SK-N-MC (cell line): Measurements from ENCODE around the gene SERPINA9.

Source experiments
- DNase-seq: peaks from one replicate; pipeline ENCODE4 v3.0.0-alpha.2; 2011; ENCODE audit warnings: low read depth, low spot score
- H3K27ac ChIP-seq: fragments of 200-600 bp; sonication (generic); 2 replicates; pipeline ENCODE4 v1.5.1; 2016; ENCODE audit warnings: mixed run types
- H3K36me3 ChIP-seq: fragments of 200-600 bp; sonication (generic); 2 replicates; pipeline ENCODE4 v1.6.1; 2017; ENCODE audit warnings: antibody characterized with exemption, low read length, mixed read lengths; ENCODE audit not compliant: insufficient read depth
- H3K4me3 ChIP-seq: fragments of 200-600 bp; sonication (generic); 2 replicates; pipeline ENCODE4 v1.5.1; 2016
- H3K9ac ChIP-seq: fragments of 200-600 bp; sonication (generic); 2 replicates; pipeline ENCODE4 v1.8.0; 2017; ENCODE audit warnings: mixed run types, mixed read lengths; ENCODE audit not compliant: insufficient read length
- H3K9me3 ChIP-seq: fragments of 200-600 bp; sonication (generic); 2 replicates; pipeline ENCODE4 v1.6.1; 2017; ENCODE audit warnings: low read depth, mild to moderate bottlenecking, antibody characterized with exemption, low read length, moderate library complexity, mixed read lengths
- EZH2 ChIP-seq: fragments of 200-600 bp; sonication (generic); IDR thresholded peaks from one replicate; pipeline ENCODE4 v1.6.1; 2017; ENCODE audit warnings: antibody characterized with exemption
- FOXP2 ChIP-seq: optimal IDR thresholded peaks from 2 replicates; pipeline ENCODE3; 2011; ENCODE audit warnings: mild to moderate bottlenecking, moderate library complexity; ENCODE audit not compliant: insufficient read depth; ENCODE audit errors: extremely low read length, control extremely low read depth
- POLR2AphosphoS5 ChIP-seq: IDR thresholded peaks from 2 replicates; pipeline ENCODE4 v1.6.1; 2012; ENCODE audit warnings: mild to moderate bottlenecking, low read depth, low read length, borderline replicate concordance

Gene SERPINA9

DNA sequence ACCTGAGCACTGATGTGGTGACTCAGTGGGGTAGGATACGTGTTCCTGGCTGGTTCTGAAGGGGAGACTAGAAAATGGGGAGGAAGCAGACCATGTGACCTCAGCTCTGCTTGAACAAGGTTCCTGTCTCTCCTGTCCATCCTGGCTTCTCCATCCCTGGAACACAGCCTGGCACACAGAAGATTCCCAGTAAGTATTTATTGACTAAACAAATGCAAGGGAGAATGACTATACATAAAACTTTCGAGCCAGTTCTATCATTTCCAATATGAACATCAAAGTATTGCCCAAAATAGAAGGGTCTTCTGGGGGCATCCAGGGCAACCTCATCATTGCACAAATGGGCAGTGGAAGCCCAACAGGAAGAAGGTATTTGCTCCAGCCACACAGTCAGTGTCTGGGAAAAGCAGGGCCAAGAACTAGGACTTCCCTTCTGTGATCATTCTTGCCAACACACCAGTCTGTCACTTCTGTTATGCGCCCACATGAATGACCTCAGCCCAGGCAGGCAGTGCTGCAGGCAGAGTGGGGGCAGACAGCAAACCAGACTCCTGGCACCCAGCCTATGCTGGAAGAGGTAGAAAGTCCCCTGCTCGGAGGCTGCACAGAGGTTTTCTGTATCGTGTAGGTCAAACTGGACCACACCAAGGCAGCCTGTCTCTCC is 5.6 kb upstream of the SERPINA9 start:
- Histone ChIP-seq H3K4me3 (no peak overlapping the region), H3K9me3 (no peaks in the 10 kb centered on the region), H3K9ac (no peak overlapping the region), H3K36me3 (no peaks in the 10 kb centered on the region), H3K27ac (no peak overlapping the region)
- DNase-seq: no peak
- TF ChIP-seq FOXP2 (no peak), EZH2 (no peak), POLR2AphosphoS5 (no peak)

DNA sequence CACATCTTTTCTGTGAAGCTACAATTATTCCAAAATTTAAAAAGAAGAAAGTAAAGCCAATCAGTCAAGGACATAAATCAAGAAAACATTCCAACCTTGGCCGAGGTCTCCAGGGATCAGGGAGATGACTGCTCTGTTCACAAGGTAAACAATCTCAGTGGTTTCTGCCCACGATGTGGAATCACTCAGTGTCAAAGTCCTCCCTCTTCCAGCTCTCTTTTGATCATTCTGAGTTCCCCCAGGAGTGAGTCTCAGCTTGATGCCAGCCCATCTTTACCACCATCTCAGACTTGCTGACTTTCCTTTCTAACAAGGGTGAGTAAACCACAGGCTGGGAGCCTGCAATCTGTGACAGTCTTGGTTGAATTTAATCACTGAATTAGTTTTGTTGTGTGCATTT is 4.8 kb upstream of the SERPINA9 start:
- no peak for DNase-seq
- TF ChIP-seq FOXP2: no peak
- no peak for TF ChIP-seq EZH2
- TF ChIP-seq POLR2AphosphoS5: no peak
- Histone ChIP-seq H3K4me3 (no peak overlapping the region), H3K9me3 (no peaks in the 10 kb centered on the region), H3K9ac (no peak overlapping the region), H3K27ac (no peak overlapping the region), H3K36me3 (no peaks in the 10 kb centered on the region)

DNA sequence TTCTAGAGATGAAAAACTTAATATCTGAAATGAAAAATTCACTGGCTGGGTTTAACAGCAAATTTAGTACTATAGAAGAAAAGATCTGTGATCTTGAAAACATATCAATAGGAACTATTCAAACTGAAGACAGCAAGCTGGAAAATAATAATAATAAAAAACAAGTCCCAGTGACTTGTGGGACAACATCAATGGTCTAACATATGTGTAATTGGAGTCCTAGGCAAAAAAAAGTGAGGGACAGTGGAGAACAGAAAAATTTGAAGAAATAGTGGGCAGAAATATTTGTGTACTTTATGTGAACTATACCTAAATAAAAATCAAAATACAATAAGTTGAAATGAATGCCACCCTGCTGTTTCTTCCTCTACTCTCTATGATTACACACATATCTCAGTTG is 2.4 kb upstream of the SERPINA9 start:
- no peaks in the 10 kb centered on the region for H3K9me3 ChIP-seq
- no peak overlapping the region for H3K4me3 ChIP-seq
- no peak overlapping the region for H3K9ac ChIP-seq
- H3K36me3 ChIP-seq: no peaks in the 10 kb centered on the region
- DNase-seq: no peak
- no peak overlapping the region for H3K27ac ChIP-seq
- TF ChIP-seq FOXP2 (no peak), POLR2AphosphoS5 (no peak), EZH2 (no peak)

DNA sequence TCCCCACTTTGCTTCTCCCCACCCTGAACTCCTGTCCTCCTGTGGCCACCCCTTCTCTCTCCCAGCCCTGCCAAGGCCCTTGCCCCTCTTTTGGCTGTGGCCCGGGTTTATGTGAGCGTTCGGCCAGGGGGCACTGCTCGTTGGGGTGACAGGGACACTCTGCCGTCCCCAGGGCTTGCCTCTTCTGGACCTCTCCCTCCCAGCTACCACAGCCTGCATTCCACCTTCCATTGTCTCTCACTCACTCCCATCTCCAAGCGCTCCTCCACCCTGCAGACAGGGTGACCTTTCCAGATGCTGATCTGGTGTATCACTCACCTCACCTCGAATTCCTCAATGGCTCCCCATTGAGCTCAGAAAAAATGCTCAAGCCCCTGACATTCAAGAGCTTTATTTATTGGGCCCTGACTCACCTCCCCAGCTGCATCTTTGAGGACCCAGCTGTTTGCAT is 1.4 kb downstream of the SERPINA9 start:
- Histone ChIP-seq H3K27ac (no peak overlapping the region), H3K9ac (no peak overlapping the region), H3K9me3 (no peaks in the 10 kb centered on the region), H3K4me3 (no peak overlapping the region), H3K36me3 (no peaks in the 10 kb centered on the region)
- TF ChIP-seq FOXP2: no peak
- TF ChIP-seq EZH2: no peak
- no peak for TF ChIP-seq POLR2AphosphoS5
- no peak for DNase-seq

DNA sequence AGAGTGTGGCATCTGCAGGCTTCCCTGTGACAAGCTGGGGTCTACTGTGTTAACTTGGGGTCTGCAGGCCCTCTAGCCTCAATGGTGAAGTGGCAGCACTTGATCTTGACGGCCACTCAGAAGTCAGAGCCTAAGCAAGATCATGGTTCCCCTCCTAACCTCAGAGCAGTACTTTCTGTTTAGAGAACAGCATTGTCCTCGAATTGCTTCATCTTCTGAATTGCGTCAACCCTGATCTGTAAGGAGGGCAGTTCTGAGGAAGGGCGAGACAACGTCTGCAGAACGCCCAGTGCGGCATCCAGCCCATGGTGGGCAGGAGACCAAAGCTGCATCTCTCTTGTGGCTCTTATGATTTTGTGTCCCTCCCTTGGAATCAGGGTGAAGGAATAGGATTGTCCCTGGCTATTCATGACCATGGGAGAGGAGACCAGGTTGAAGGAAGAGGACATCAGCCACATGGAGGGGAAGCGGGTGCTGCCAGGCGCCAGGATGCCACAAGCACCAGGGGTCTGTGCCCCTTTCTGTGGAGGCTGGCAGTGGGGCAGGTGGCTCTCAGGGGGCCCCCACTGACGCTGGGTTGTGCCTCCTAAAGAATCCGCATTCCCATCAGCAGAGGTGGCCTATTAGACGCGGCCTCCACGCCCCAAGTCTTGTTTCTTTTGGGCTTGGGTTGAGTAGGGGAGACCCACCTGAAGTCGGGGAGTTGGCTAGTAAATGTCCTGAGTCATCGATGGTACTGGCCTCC is 2.2 kb downstream of the SERPINA9 start:
- no peak for DNase-seq
- Histone ChIP-seq H3K9ac (no peak overlapping the region), H3K4me3 (no peak overlapping the region), H3K27ac (no peak overlapping the region), H3K9me3 (no peaks in the 10 kb centered on the region), H3K36me3 (no peaks in the 10 kb centered on the region)
- TF ChIP-seq FOXP2 (no peak), POLR2AphosphoS5 (no peak), EZH2 (no peak)

DNA sequence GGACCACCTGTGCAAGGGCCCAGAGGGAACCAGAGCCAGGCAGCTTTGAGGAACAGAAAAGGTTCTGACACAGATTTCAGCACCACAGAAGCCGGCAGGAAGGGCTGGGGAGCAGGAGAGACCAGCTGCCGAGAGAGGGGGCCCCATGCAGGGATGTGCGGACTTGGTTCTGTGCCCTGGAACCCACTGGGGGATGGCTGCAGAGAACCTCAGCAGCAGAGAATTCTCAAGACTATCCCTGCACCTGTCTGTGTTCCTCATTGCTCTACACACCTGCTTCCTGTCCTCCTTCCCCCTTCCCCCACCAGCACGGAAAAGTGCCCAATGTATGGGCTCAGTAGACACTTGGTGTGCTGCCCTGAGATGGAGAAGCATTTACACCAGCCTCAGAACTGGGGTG is 3.2 kb downstream of the SERPINA9 start:
- no peaks in the 10 kb centered on the region for H3K36me3 ChIP-seq
- no peak overlapping the region for H3K27ac ChIP-seq
- H3K9ac ChIP-seq: no peak overlapping the region
- DNase-seq: no peak
- no peak overlapping the region for H3K4me3 ChIP-seq
- no peak for TF ChIP-seq FOXP2
- TF ChIP-seq EZH2: no peak
- no peak for TF ChIP-seq POLR2AphosphoS5
- no peaks in the 10 kb centered on the region for H3K9me3 ChIP-seq

DNA sequence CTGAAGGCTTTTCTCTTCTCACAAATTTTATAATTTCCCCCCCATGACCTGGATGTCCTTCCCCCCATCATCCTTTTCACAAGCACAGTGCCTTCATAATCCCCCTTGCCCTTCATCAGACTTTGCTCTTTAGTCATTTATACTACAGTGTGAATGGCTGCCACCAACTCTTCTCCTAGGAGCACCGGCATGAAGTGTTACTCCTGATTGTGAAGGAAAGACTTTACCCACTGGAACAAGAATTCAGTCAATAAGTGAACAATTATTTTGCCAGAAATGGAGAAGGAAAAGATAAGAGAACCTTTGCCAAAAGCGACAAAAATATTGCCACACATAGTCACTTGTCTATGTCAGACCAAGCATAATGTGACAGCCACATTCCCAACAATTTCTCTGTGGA is 5.0 kb downstream of the SERPINA9 start:
- Histone ChIP-seq H3K4me3 (no peak overlapping the region), H3K27ac (no peak overlapping the region), H3K36me3 (no peaks in the 10 kb centered on the region), H3K9me3 (no peaks in the 10 kb centered on the region), H3K9ac (no peak overlapping the region)
- no peak for TF ChIP-seq POLR2AphosphoS5
- TF ChIP-seq EZH2: no peak
- TF ChIP-seq FOXP2: no peak
- DNase-seq: no peak

DNA sequence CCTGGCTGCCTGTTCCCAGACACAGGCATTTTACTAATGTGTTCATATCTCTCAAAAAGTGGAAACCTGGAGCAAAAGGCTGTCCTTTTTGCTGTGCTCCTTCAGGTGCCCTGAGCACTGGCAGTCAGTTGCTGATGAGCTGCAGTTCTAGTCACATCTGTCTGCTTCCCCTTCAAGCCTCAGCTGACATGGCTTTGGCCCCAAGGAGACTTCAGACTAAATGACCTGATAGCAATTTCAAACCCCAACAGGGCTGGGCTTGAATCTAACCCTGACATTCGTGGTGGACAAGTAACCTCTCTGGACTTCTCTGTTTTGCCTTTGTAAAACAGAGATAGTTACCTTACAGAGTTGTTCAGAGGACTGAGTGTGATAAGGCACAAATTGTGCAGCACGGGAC is 5.7 kb downstream of the SERPINA9 start:
- no peak for DNase-seq
- Histone ChIP-seq H3K27ac (no peak overlapping the region), H3K9me3 (no peaks in the 10 kb centered on the region), H3K4me3 (no peak overlapping the region), H3K9ac (no peak overlapping the region), H3K36me3 (no peaks in the 10 kb centered on the region)
- TF ChIP-seq FOXP2 (no peak), POLR2AphosphoS5 (no peak), EZH2 (no peak)
